ENCODE measurements around the gene TJP3.
"Not testable (repeated sequence)": the region's sequence is repeated elsewhere in the genome, so short reads cannot be mapped to it uniquely, and the experiment has no call there.

TJP3 gene, protein sequence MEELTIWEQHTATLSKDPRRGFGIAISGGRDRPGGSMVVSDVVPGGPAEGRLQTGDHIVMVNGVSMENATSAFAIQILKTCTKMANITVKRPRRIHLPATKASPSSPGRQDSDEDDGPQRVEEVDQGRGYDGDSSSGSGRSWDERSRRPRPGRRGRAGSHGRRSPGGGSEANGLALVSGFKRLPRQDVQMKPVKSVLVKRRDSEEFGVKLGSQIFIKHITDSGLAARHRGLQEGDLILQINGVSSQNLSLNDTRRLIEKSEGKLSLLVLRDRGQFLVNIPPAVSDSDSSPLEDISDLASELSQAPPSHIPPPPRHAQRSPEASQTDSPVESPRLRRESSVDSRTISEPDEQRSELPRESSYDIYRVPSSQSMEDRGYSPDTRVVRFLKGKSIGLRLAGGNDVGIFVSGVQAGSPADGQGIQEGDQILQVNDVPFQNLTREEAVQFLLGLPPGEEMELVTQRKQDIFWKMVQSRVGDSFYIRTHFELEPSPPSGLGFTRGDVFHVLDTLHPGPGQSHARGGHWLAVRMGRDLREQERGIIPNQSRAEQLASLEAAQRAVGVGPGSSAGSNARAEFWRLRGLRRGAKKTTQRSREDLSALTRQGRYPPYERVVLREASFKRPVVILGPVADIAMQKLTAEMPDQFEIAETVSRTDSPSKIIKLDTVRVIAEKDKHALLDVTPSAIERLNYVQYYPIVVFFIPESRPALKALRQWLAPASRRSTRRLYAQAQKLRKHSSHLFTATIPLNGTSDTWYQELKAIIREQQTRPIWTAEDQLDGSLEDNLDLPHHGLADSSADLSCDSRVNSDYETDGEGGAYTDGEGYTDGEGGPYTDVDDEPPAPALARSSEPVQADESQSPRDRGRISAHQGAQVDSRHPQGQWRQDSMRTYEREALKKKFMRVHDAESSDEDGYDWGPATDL

DNA sequence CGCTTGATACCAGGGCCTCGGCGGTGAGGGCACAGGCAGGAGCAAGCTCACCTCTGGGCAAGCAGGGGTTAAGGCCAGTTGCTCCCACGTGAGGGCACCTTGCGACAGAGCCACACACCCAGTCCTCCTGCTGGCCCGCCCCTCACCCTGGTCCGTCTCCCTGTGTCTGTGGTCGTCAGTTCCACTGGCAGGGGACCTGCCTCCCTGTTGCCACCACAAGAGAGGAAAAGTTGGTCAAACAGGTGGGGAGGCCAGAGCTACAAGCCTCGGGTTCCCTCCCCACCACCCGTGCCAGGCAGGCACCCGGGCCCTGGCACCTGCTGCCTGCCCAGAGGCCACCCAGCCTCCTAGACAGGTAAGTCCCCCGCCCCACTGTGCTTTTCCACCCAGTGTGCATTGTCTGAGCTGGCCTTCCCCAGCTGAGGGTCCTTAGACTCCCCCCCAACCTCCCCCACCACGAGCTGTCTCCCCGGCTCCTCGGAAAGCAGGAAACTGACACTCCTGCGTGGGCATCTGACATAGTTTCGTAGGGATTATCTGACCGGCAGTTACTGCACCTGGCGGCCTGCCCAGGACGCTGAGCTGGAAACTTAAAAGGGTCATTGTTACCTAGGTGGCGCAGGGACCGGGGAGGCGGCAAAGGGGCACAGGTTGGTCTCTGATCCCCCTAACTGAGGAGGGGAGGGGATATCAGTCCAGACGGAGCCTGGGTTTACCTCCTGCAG, at the start of gene TJP3:
Gene TJP3, plus strand, starts transcription at position 178 of the 725 bp plus-strand sequence. CDS start 20,049 bp downstream, outside the sequence.
- DNase-seq = no peak

DNA sequence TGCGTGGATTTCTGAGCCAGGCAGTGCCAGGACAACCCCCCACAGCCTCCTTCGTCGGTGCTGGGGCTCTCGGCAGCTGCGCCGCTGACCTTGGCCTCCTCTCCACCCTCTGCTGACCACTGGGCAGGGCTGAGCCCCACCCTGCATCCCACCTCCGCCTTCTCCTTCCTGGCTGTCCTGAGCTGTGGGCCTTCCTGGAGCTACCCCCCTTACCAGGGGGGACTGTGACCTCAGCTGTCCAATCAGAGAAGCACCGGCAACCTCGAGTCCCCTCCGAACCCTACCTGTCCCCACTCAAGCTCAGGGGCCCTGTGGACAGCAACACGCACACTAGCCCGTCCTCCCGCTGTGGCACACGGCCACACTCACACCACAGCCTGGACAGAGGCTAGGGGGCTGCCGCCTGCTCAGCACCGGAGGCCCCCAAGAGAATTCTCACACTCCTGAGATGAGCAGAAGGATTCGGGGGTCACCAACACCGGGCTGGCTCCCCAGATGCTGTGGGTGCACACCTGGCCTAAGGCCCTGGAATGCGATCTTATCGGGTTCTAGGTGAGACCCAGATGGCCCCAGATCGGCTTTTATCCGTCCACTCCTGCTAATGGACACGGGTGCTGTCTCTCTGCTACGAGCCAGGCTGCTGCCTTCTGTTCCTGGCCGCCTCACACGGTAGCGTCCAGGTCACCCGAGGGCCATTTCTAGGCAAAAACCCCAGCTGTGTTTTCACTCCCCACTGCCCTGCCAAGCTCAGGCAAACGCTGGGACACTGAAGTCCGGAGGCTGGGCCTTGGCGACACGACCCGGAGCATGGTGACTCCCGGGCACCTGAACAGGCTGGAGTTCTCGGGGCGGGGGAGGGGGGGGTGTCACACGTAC, 49.1 kb upstream of the TJP3 start:
- no peak for DNase-seq

DNA sequence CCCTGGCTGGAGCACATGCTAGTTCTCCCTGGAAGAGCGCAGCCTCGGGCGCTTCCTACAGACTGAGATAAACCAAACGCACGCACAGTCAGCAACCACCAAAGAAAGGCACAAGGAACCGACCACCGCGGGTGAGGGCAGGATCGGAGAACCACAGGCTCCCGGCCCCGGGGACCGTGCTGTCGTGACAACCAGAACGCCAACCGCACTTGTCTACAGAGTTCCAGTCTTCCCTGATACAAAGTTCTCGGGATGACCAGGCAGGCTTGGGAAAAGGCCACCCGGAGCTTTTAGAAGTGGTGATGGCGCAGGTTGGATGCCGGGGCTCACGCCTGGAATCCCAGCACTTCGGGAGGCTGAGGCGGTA, 48.5 kb upstream of the TJP3 start:
- no peak for DNase-seq

DNA sequence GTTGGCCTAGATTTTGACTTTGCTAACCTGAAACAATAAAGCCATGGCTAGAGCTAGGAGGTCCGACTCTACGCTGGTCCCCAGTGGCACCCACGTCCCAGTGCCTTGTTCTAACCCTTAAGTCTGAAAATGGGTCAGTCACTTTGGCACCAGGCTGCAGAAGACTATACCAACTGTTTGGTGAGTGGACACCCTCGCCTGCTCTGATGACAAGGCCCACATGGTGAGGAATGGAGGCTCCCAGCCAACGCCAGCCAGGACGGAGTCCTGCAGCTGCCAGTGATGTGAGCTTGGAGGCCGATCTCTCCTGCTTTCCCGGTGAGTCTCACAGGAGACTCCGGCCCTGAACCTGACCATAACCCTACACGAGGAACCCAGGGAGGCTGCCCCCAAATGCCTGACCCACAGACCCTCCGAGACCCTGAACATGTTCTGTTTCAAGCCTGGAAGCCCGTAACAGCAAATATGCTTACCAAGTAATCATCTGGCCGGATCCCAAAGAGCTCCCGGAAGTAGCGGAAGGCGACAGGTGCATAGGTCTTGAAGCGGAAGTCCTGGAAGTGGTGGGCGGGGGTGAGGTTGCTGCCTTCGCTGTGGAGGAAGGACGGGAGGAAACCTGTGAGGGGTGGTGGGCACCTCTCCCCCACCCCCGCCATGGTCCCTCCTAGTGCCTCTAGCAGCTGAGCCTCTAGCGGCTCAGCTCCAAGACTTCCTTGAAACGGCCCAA, 47.5 kb upstream of the TJP3 start:
- DNase-seq = no peak

DNA sequence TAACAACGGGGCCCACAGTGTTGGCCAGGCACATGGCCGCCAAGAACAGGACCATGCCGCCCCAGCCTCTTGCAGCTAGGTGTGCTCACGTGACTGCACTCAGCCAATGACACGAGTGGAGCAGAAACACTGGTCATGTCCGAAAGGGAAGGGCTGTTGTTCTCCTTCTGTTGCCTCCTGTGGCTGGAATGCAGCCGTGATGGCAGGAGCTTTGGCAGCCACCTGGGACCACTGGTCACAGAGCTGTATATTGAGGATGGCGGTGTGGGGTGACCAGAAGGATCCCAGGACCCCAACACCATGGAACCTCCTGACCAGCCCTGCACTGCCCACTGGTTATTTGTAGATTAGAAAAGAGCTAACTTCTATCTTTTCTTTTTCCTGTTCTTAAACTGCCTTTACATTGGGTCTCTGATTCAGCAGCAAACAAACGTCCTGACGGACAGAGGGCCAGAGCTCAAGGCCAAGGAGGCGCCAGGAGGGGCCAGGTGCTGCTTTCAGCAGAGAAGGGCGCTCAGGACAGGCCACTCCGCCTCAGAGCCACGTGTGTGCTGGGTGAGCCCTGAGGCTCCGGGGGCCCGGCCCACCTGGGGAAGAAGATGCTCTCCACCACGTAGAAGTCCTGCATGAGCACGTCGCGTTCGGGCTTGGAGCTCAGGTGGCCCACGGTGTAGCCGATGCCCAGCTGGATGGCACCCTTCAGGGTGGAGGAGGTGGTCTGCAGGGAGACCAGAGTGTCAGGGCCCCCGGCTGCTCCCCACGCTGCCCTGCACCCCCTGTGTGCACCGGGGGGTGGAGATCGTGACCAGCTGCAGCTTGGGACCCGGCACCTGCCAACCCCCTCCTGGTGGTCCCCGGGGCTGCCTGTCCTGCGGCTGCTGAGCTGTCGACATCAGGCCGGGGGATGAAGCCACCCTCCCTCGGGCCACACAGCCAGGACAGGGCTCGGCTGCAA, 46.6 kb upstream of the TJP3 start:
- DNase-seq = no peak

DNA sequence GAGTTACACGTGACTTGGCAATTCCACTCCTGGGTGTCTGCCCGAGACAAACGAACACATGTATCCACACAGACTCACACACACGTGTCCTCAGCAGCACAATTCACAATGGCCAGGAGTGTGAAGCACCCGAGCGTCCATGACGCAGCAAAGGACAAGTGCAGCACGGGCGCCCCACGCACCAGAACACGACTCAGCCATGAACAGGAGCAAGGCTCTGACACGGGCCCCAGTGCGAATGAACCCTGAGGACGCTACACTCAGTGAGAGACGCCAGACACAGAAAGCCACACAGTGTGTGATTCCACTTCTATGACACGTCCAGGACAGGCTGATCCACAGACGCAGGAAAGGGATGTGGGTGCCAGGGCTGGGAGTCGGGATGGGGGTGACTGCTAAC, 44.3 kb upstream of the TJP3 start:
- no peak for DNase-seq

DNA sequence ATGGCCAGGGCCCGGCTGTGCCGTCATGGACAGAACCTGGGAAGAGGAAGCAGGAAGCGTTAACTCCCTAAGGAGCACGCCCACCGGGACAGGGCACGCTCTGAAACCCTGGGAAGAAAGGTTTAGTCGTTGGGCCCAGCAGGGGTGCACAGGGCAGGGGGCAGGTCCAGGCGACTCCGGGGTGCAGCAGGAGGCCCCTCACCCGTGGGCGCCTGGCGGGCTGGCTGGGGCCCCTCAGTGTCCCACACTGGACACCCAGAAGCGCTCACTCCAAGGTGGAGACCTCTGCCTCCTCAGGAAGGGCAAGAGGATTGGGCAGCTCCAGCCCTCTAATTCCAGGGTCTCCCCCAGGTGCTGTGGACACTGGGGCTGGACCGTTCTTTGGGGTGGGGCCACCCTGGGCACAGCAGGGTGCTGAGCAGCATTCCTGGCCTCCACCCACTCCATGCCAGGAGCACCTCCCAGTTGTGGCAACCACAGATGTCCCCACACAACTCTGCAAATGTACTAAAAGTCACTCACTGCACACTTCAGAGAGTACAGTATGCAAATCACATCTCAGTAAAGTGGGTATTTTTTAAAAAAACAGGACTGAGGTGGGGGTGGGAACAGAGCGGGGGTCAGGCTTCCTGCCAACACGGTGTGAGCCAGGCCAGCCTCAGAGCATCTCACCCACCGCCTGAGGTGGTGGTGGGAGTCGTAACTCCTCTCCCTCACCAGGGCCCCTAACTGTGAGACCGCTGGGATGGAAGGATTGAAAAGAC, 43.1 kb upstream of the TJP3 start:
- DNase-seq = no peak

DNA sequence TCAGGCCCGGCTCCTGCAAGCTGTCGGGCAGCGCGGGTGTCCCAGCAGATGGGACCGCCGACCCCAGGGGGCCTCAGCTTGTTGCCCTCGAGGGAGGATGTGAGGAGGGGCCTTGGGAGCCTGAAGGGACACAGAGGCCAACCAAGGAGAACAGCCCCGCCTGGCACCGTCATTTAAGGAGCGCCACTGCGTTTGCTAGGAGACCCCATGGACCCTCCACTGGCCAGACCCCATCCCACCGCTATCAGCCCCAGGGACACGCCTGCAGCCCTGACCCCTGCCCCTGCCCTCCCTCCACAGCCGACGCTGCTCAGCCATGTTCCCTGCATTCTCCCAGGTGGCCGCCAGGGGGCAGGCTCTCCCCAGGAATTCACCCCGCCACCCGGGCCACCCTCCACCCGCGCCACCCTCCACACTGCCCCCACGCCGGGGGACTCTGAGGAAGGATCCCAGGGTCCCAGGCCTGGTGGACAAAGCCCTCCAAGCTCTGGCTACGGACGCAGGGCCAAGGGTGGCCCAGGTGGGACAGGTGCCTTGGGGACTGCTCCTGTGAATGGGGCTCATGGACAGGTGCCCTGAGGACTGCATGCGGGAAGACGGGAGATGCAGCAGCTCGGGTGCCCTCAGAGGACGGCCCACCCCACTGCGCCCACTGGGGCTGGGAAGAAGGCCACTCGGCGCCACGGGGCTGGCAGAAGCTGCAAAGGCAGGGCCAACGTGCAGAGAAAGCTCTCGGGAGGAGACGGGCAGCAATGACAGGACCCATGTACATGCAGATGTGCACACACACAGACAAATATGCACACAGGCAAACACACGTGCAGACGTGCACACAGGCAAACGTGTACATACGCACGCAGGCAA, 42.3 kb upstream of the TJP3 start:
- no peak for DNase-seq

DNA sequence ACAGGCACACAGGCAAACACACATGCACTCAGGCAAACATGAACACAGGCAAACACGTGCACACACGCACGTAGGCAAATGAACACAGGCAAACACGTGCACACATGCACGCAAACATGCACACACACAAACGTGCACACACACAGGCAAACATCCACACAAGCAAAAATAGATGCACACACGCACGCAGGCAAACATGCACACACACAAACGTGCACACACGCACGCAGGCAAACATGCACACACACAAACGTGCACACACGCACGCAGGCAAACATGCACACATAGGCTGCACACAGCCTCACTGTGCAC, 41.7 kb upstream of the TJP3 start:
- not testable (repeated sequence) for DNase-seq

DNA sequence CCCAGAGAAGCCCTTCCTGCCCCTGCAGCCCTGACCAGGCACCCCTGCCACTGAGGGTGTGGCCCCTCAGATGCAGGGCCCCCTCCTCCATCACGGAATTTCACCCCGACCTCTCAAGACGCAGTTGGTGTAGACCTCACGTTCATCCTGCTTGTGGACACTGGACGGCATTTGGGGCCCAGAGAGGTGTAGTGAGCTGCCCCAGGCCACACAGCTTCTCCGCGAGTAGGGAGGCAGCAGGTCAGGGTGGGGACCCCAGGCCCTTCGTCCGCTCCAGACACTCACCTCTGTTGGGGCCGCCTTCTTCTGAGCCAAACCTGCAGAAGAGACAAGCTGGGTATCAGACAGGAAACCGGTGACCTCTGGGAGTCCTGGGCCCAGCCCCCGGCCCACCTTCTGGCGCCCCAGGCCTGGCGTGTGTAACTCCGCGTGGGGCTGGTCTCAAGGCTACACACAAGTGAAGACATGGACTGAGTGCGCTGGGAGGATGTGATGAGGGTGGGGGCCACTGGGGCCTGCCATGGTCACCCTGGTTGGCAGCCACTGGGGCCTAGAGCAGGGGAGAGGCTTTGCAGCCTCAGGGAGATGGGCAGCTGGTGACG, 41.0 kb upstream of the TJP3 start:
- no peak for DNase-seq

DNA sequence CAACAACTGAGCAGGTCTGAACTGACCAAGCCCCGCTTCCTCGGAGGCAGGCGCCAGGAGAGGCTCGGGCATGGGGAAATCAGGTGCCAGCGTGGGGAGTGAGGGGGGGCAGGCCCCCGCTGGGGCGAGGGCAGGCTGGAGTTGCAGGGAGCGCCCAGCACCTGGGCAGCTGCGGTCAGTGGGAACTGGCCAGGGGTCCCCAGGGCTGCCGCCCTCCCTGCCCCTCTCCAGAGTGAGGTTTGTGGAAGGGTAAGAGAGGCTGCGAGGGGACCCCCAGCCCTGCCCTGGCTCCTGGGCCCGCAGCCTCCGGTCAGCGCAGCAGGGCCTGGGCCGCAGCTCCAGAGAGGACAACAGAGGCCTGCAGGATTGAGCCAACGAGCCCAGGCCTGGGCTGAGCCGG, 40.4 kb upstream of the TJP3 start:
- DNase-seq = no peak

DNA sequence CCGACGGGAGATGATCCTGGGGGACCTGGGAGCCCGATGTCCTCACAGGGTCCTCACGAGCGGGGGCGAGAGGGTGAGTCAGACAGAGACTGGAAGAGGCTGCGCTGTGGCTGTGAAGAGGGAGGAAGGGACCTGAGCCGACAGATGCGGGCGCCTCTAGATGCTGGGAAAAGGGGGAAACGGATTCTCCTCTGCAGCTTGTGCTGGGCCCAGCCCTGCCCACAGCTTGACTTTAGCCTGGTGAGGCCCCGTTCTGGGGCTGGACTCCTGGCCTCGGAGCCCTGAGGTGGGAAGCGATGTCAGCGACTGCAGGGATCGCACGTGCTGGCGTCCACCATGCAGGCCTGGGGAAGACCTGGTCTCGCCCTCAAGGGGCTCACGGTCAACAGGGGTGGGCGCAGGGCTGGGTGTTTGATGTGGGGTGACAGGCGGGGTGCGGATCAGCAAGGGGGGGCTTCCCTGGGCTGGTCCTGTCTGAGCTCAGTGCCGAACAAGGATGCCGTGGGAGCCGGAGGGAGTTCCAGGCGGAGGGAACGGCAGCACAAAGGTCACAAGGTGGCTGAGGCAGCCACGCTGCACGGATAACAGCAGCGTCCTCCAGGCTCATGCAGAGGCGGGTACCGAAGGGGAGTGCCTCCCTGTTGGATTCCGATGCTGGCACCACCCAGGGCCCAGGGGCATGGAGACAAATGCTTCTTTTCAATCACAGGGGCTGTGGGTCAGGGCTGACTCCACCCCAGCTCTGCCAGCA, 39.7 kb upstream of the TJP3 start:
- DNase-seq = peak; percentile 18

DNA sequence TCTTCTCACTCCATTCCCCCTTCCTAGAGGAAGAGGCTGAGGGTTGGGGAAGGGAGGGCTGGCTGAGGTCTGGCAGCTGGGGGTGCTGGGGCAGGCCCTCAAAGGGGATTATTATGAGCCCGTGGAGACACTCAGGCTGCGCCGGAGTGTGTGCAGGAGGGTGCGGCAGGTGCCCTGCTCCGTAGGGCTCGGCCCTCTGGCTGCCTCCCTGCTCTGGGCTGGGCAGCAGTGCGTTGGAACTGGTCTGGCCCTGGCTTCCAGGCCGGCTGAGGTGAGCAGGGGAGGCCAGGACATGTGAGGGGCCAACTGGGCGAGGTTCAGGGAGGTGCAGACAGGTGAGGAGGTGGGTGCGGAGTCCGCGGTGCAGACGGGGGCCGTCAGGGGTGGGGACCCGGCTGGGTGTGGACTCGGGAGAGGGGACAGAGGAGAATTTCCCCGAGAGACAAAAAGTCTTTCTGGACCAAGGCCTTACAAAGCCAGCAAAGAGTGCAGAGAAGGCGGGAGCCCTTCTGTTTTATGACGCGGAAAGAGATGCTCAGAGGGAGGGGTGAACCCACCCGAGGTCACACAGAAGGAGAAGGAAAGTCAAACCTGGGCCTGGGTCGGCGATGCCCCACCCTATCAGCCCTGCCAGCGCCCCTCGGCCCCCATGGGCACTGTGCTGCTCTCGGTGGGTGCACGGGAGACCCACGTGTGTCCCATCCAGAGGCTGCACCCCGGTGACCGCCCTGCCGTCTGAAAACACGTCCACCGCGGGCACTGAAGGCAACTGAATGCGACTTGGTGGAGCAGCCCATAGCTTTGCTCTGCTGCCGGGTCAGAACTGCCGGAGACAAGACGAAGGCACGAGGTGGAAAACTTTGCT, 38.9 kb upstream of the TJP3 start:
- DNase-seq = no peak

DNA sequence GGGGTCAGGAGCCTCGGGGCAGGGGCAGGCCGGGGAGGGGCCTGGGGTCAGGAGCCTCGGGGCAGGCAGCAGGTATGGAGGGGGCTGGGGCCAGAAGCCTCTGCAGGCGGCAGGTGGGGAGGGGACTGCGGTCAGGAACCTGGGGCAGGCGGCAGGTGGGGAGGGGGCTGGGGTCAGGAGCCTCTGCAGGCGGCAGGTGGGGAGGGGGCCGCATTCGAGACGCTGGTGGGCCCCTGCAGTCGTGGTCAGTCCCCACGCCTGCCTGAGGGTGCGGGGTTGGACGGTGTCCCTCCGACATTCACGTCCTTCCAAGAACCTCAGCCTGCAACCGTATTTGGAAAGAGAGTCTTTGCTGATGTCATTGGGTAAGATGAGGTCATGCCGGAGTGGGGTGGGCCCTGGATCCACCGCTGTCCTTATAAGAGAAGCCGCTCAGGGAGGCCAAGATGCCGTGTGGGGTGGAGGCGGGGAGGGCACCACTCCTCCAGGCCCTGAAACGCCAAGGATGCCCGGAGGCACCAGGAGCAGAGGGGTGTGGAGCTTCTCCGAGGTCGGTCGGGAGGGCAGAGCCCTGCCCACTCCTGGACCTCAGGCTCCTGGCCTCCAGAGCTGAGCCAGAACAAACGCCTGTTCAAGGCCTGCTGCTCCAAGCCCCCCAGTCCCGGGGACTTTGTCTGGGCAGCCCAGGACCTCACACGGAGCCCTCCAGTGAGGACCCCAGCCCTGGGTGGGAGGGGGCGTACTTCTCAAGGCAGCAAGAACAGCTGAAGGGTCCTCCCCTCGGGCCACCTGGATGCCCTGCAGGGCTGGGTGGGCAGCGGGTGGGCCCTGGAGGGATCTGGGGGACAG, 38.0 kb upstream of the TJP3 start:
- DNase-seq = peak; percentile 73
